Measurements from ENCODE around the gene ROBO1.

Gene ROBO1

DNA sequence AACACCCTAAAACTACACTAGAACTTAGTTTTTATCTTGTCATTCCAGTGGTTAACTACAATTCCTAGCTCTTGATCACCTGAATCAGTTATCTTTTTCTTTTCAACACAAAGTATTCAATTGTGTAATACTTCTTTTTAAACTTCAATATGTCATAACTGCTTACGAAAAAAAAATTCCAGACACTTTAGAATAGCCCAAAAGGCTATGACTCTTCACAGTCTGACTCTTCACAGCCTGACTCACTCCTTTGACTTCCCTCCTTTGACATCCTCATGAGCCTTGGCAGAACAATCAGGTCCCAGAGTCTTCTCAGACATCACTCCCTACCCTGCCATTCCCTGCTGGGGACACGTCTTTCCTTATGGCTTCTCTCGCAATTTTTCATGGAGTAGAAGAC, 727.1 kb downstream of the ROBO1 start:
- DNase-seq = no peak

DNA sequence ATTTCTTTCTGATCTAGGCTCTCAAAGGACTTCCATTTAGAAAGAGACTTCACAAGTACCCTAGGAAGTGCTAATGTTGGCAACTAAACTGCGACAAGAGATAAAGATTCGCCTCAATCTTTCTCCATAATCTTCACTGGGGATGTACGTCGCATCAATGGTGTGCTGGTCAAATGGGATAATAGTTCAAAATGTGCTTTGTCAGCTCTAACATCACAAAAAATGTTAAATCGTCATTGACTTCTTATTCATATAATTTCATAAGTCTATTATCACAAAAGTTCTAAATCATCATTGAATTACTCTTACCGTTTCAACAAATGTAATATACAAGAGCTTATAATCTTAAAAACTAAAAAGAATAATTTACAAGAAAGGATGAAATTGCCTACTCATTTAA, 727.7 kb downstream of the ROBO1 start:
- DNase-seq = no peak

- no peak for DNase-seq
Observed at GRCh38 chr3:79039192-79039591, 728.6 kb downstream of the ROBO1 start.

GRCh38 chr3:79038636-79039035, 729.2 kb downstream of the ROBO1 start:
- no peak for DNase-seq

DNA sequence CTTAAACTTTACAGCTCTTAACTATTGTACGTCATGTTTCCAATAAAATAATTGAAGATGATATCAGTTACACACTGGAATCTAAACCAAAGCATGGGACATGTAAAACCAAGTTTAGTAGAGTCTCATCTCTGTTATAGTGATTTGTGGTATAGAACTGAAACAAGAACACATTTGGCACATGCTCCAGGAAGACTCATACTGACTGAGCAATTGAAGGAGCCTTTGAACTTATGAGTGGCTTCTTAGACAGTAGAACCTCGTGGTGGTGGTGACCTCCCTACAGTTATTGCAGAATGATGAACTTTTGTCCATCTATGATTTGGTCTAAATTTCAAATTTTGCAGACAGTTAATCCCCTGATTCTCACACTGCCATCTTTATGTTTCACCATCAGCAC, 729.7 kb downstream of the ROBO1 start:
- no peak for DNase-seq

DNA sequence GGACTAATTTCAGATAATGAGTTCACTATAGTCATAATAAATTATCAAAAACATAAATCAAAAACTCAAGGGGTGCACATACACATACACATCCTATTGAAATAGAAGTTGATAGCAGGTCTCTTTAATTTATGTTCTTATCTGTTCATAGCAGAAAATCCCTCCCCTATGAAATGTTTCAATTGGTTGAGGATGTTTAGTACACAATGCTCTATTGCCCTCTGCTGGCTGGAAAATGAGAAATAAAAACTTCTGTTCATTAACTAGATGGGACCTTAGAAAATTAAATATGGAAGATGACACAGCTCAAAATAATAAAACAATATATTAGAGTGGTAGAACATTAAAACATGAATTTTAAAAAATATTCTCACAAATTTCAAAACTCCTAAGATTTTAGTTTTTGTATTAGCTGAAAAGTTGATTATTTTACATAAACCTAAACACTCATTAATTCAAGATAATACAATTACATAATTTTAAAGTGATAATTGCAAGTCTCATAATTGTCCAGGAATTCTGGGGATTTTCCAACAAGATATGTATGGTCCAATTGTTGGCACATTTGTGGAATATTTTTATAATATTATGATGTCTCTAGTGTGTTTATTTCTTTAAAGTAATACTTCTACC, 735.0 kb downstream of the ROBO1 start:
- DNase-seq = peak; percentile 13

DNA sequence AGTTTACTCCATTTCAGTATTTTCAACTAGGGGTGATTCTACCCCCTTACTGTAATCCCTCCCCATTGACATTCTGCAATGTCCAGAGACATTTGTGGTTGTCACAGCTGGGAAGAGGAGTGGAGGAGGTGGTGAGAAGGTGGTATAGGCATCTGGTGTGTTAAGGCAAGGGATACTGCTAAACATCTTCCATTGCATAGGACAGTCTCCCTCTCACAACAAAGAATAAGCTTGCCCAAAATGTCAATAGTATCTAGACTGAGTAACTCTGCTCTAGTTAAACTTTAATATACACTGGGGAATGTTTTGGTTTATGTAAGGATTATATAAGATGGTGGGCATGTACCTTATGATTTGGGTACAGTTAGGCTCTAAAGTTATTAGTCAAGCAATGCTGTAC, 737.6 kb downstream of the ROBO1 start:
- no peak for DNase-seq

GRCh38 chr3:79028916-79029315, 738.9 kb downstream of the ROBO1 start:
- no peak for DNase-seq

- no peak for DNase-seq
Observed at GRCh38 chr3:79027593-79027992, 740.2 kb downstream of the ROBO1 start.

DNA sequence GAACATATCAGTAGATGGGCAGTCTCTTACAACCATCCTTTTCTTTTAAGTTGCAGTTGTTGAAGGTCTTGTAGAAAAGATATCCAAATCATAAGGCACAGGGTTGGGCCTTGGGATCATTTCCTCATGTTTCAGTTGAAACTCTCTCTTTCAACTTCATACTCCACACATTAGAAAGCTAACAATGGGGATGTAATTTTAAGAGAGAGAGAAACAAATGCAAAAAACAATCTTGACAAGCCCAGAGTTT, 747.9 kb downstream of the ROBO1 start:
- no peak for DNase-seq

DNA sequence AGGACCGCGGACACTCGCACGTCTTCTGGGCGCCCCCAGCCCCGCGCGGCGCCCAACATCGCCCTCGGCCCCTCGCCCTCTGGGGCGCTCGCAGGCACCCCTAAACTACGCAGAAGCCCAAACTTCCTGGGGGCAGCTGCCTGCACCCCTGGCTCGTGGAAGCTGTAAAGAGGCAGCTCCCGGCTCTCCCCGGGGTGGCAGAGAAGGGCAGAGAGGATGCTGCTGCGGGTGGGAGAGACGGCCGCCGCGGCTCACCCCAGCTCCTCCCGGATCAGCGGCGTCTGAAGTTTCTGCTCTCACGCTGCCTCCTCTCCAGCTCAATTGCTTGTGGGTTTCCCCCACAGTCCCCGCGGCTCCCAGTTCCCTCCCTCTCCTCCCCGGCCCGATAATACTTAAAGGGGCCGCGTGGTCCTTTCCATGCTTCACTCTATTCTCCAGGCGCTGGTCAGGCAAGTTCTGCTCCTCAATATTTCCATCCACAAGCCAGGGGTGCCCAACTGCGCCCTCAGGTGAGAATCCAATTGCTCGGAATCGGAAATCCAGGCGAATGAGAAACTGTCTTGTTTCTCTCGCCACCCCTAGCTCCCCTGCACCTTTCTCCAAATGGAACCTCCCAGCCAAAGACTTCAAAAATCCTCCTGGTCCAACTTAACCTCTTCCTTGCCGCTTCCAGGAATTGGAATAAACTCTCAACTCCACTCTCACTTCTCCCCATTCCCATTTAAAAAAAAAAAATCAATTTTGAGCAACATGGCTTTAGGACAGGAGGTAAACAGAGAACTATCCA, 748.5 kb downstream of the ROBO1 start:
- peak; percentile 60 for DNase-seq

GRCh38 chr3:79018671-79019136, 749.1 kb downstream of the ROBO1 start:
- DNase-seq = no peak

DNA sequence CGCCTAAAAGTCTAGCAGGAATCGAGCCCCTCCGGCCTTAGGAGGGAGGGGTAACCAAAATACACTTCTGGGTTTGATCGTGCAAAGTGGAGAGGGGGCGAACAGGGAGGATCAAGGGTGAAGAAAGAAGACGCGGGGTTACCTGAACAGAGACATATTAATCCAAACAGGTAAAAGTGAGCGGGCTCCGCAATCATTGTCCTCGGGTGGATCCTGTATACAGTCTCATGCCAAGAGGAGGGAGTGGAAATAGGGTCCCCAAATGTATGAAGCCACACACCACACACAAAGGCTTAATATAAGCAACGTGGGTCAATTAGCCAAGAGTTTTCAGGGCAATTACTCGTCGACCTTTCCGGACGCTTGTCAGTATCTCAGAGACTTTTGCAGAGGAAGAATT, 749.5 kb downstream of the ROBO1 start:
- DNase-seq = no peak

- no peak for DNase-seq
Observed at GRCh38 chr3:79016587-79017376, 751.0 kb downstream of the ROBO1 start.

DNA sequence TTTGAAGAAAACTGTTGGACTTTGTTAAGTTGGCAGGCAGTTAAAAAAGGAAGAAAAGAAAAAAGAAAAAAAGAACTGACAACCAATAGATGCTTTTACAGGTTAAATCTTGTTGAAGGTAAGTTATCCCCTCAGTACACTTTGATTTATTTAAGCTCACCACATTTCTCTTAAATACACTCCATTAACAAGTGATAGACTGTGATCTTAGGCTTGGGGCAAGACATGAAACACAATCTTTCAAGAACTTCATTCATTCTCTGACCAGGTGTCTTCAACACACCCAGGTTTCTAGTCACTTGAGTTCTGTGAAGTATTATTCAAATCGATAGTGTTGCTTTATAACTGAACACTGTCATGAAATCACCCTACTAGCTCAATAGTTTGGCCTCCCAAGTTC, 751.9 kb downstream of the ROBO1 start:
- DNase-seq = no peak

GRCh38 chr3:79012946-79013362, 754.8 kb downstream of the ROBO1 start:
- DNase-seq = peak; percentile 15

DNA sequence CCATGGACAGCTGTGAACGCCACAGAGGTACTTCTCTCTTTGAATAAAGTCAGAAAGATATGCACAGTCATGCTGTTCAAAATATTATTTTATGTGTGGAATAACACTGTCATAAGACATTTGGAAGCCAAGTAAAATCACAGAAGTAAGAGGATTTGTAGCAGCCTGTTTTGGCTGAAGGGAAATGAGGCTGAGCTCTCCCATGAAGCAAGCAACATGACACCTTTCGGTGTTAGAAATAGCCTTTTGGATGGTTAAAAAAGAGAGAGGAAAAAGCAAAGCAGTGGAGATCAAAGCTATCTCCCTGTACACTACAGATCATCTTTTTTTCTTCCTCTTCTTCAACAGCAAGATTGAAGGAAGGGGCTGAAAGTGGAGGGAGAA, 755.3 kb downstream of the ROBO1 start:
- DNase-seq = no peak

DNA sequence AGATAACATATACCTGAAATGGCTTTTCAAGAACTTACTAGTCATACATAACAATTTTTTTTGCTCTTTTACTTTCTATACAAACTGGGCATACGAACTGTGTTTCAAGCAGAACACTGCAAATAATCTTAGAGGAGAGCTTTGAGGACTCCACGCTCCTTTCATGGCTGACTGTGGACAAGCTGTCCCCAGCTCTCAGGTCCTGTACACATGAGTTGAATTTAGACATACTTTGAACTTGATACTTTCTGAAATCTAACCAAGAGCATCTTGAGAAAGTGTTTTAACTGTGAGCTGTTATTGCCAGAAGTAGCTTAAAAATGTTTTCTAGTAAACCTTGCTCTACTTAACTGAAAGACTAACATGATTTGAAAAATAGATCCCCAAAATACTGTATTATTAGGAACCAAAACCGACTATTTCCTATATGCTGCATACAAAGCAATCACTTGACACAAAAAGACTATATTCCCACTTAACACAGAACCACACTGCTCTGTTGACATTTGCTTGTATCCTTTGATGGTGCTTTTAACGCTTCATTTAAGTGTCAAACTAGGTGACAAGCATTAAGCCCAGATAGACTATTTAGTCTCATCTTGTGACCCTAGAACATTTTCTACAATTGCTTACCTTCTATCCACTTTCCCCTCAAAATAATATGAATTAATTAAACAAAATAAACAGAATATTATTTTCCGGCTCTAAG, 755.8 kb downstream of the ROBO1 start:
- no peak for DNase-seq

GRCh38 chr3:79009861-79010260, 757.9 kb downstream of the ROBO1 start:
- DNase-seq = no peak

DNA sequence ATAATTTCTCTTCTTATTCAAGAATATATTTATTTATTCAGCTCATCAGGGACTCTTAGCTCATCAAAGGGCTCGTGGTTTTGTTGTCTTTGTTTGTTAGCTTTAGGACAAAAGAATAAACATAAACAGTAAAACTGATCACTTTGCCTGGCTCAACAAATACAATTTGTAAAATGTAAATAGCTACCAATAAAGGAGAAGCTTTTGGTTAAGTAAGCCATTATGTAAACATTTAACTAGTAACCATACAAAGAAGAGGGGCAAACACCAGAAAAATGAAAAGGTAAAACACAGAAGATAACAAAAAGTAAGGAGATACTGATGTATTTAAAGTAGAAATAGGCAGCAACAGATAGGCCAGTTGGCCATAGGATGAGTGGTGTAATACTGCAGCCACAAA, 761.7 kb downstream of the ROBO1 start:
- no peak for DNase-seq

- no peak for DNase-seq
Observed at GRCh38 chr3:79005084-79005483, 762.7 kb downstream of the ROBO1 start.

GRCh38 chr3:79003994-79004393, 763.8 kb downstream of the ROBO1 start:
- no peak for DNase-seq
